Colonic mucosa (tissue), 4 donors: ENCODE measurements around the gene CD302. TPM values are rescaled to one million over a fixed set of nuclear protein-coding genes. Genes with fewer than 3 reads are reported as not detected.

Source experiments
- DNase-seq: peaks from one replicate; pipeline ENCODE4 v3.0.0-alpha.2; 2020
- H3K27ac ChIP-seq: fragments of 200-600 bp; one replicate; pipeline ENCODE4 v1.8.0; 2021
- H3K27me3 ChIP-seq: fragments of 200-600 bp; one replicate; pipeline ENCODE4 v1.8.0; 2021
- H3K36me3 ChIP-seq: fragments of 200-600 bp; one replicate; pipeline ENCODE4 v1.8.0; 2021
- H3K4me1 ChIP-seq: fragments of 200-600 bp; one replicate; pipeline ENCODE4 v1.8.0; 2021; ENCODE audit warnings: mild to moderate bottlenecking
- H3K4me3 ChIP-seq: fragments of 200-600 bp; one replicate; pipeline ENCODE4 v1.8.0; 2021
- H3K9ac ChIP-seq, 2 donors: one replicate each; pipeline ENCODE4 v1.7.0; 2013; ENCODE audit warnings: control low read depth in 2 of 2, low read depth in 2 of 2, low read length in 2 of 2
- H3K9me3 ChIP-seq: fragments of 200-600 bp; one replicate; pipeline ENCODE4 v1.8.0; 2021
- intact Hi-C: fragments of 100-400 bp; cut with DNase I; formaldehyde crosslinking; loops from one replicate; pipeline ENCODE4 v1.14.1; 2022
- total RNA-seq, 2 donors: library from RNA; stranded (reverse); fragmentation: NEBNext Ultra II Directional in 1 of 2; extraction: Animal tissue kit (Norgen Biotek cat#: 25700) in 1 of 2; gene quantifications; one replicate each; pipeline ENCODE4 v1.2.1, GENCODE V29; 2021
- TF ChIP-seq, protein P1 (sequence below): fragments of 200-600 bp; IDR thresholded peaks from one replicate; pipeline ENCODE4 v1.8.0; 2022; ENCODE audit warnings: antibody characterized with exemption, mild to moderate bottlenecking
- donor health status: healthy.
- donor health status: DM: no; HTN: no; CAD: no.
- donor health status: DM: no; HTN: no; CAD: no.

CD302 gene
- total RNA-seq, 2 donors from 2014 or later, result 8.5 to 15.1 TPM

DNA sequence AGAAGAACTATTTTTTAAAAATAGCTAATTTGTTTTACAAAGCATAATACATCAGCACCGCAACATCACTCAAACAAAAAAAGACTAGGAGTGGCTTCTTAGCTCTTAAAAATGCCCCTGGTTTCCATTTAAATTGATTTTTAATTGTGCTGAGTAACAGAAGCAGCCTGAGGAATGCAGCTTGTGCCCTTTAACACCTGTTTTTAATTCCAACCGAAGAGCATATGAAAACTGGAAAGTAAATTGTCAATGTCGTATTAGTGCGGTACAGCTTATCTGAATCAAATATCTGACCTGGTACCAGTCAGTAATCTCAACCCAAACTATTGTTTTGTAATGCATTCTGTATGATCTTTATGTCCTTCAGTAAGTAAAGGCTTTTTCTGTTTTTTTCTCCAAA lies 13.2 kb upstream of the CD302 start:
- TF ChIP-seq, protein P1, sequence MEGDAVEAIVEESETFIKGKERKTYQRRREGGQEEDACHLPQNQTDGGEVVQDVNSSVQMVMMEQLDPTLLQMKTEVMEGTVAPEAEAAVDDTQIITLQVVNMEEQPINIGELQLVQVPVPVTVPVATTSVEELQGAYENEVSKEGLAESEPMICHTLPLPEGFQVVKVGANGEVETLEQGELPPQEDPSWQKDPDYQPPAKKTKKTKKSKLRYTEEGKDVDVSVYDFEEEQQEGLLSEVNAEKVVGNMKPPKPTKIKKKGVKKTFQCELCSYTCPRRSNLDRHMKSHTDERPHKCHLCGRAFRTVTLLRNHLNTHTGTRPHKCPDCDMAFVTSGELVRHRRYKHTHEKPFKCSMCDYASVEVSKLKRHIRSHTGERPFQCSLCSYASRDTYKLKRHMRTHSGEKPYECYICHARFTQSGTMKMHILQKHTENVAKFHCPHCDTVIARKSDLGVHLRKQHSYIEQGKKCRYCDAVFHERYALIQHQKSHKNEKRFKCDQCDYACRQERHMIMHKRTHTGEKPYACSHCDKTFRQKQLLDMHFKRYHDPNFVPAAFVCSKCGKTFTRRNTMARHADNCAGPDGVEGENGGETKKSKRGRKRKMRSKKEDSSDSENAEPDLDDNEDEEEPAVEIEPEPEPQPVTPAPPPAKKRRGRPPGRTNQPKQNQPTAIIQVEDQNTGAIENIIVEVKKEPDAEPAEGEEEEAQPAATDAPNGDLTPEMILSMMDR, result no peak
- no peak overlapping the region for H3K9ac ChIP-seq
- no peaks in the 10 kb centered on the region for H3K9me3 ChIP-seq
- H3K27ac ChIP-seq, result no peak overlapping the region
- intact Hi-C loops, result loop anchor here (10.0 kb wide), 1 partner anchor 114 kb away; no protein-coding TSS in a partner anchor
- no peak for DNase-seq
- no peaks in the 10 kb centered on the region for H3K36me3 ChIP-seq
- H3K27me3 ChIP-seq, result no peaks in the 10 kb centered on the region
- H3K4me1 ChIP-seq, result no peaks in the 10 kb centered on the region
- H3K4me3 ChIP-seq, result no peak overlapping the region

DNA sequence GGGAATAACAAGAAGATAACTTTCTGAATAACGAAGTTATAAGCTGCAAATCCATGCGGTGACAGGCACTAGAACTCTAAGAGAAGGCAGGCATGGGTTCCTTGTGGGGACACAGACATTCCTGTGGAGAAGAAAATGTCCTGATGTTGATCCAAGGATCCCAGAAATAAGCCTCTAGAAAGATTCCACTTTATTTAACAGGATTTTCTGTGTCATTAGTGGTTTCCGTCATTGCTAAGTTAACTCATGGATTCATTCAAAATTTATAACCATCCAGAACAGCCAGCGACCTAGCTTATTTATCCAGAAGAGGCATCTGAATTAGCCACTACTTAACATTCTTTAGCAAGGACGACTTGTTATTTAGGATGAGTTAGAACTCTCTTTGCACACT lies 10.0 kb upstream of the CD302 start:
- H3K4me3 ChIP-seq, result no peak overlapping the region
- no peak overlapping the region for H3K27ac ChIP-seq
- intact Hi-C loops, result no loop called here
- DNase-seq, result no peak
- H3K9ac ChIP-seq, result no peak overlapping the region
- H3K27me3 ChIP-seq, result no peaks in the 10 kb centered on the region
- no peaks in the 10 kb centered on the region for H3K9me3 ChIP-seq
- H3K36me3 ChIP-seq, result no peaks in the 10 kb centered on the region
- TF ChIP-seq, protein P1, result no peak
- H3K4me1 ChIP-seq, result no peaks in the 10 kb centered on the region

DNA sequence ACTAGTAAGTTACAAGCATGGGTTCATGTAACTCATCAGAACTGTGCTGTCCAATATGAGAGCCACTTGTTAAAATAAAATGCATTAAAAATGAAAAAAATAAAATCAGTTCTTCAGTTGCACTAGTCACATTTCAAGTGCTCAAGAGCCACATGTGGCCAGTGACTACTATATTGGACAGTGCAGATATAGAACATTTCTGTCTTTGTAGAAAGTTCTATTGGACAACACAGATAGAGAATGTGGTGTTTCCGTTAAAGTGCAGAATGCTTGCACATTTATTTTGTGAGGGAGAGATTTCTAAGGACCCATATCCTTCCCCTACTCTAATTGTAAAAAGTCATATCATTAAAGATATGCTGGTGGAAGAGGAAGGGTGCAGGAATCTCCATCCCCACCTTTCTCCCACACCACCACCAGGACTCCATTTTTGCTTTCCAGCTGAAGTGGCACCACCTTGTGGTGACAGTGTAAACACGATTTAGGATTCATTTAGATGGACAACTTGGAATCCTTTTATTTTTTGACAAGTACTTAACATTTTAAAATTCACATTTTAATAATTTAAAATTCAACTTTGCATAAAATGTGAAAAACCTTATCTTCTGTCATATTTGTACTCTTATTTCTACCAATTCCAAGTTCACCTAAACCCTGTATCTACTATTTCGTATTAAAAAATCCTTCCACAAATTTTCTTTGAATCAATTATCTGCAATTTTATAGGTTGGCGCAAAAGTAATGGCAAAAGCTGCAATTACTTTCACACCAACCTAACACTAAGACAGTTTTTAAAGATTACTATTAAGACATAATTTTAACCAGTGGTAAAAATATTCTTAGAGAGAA lies 9.4 kb upstream of the CD302 start:
- Histone ChIP-seq H3K9ac (no peak overlapping the region), H3K36me3 (no peaks in the 10 kb centered on the region), H3K9me3 (no peaks in the 10 kb centered on the region), H3K27me3 (no peaks in the 10 kb centered on the region), H3K4me3 (no peak overlapping the region), H3K27ac (no peak overlapping the region), H3K4me1 (no peaks in the 10 kb centered on the region)
- TF ChIP-seq, protein P1, result peak; percentile 53
- intact Hi-C loops, result no loop called here
- DNase-seq, result peak; percentile 44

DNA sequence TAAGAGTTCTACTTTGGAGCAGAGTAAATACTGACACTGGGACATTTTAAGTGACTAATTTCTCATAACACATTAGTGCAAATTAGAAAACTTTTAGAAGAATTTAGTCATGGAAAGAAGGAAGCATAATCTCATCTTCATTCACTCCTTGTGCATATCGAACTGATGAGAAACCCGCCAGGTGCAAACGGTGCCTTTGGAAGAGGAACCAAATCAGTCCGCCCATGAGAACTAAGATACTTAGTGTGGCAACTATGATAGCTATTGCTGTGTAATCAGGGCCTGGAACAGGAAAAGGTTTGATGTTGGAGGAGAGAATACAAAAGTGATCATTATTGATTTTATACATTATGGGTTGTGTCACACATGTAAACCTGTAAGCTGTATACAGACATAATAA lies 6.9 kb upstream of the CD302 start:
- TF ChIP-seq, protein P1, result no peak
- Histone ChIP-seq H3K36me3 (no peaks in the 10 kb centered on the region), H3K27ac (no peak overlapping the region), H3K9me3 (no peaks in the 10 kb centered on the region), H3K9ac (no peak overlapping the region), H3K4me3 (no peak overlapping the region), H3K27me3 (no peaks in the 10 kb centered on the region), H3K4me1 (no peaks in the 10 kb centered on the region)
- DNase-seq, result no peak
- intact Hi-C loops, result no loop called here

DNA sequence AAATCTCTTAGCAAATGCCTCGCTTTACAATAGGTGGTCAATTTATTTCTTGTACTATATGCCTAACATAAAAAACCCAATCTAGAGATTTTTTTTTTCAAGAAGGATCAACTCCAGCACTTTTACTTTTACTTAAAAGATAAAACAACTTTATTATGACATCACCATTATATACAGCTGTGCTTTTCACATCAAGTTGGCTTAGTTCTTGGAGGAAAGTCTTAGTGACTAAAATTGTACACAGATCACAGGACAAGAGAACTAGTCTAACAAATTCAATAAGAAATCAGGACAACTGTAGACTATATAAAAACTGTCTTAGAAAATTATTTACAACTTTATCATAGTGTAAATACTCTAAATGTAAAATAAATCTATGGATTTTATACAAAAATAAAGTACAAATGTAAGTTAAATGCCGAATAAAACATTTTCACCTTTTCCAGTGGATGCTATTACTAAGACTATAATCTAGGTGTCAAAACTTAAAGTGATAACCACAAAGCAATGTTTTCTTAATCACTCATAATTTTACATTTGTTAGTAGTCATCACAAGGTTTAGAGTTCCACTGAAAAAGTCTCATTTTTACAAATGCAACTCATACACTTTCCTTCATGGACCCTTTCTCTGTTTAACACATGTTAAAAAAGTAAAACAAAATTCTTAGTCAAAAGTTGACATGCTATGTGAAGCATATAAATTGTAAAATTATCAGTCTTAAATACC lies 5.4 kb upstream of the CD302 start:
- Histone ChIP-seq H3K36me3 (no peaks in the 10 kb centered on the region), H3K9ac (no peak overlapping the region), H3K4me3 (no peak overlapping the region), H3K9me3 (no peaks in the 10 kb centered on the region), H3K27ac (no peak overlapping the region), H3K27me3 (no peaks in the 10 kb centered on the region), H3K4me1 (no peaks in the 10 kb centered on the region)
- intact Hi-C loops, result no loop called here
- no peak for DNase-seq
- TF ChIP-seq, protein P1, result no peak
